Activated naive CD4-positive, alpha-beta T cell treated with anti-CD3 and anti-CD28 coated beads, Interleukin-2, amount 50 U/mL, for 72 hours (primary cell): ENCODE results near the gene PDE4D. TPM values are rescaled to one million over a fixed set of nuclear protein-coding genes. Genes with fewer than 3 reads are reported as not detected.

ENCODE experiments used
- ATAC-seq, 2 donors: fragments of 150-1000 bp; cut with Tn5 transposase; 2 replicates each; pipeline ENCODE4 v1.10.0; 2021; ENCODE audit warnings: mild to moderate bottlenecking in 2 of 2, moderate library complexity in 2 of 2
- DNase-seq, 2 donors: peaks; one replicate each; pipeline ENCODE4 v3.0.0; 2021 to 2022; ENCODE audit warnings: low spot score in 2 of 2
- H3K27ac Mint-ChIP-seq, 2 donors: one replicate each; pipeline ENCODE4 v1.8.0; 2022; ENCODE audit warnings: mild to moderate bottlenecking in 2 of 2, mixed read lengths in 2 of 2
- H3K36me3 Mint-ChIP-seq, 2 donors: one replicate each; pipeline ENCODE4 v1.8.0; 2022; ENCODE audit warnings: mixed read lengths in 2 of 2
- H3K9me3 Mint-ChIP-seq, 2 donors: one replicate each; pipeline ENCODE4 v1.8.0; 2022; ENCODE audit warnings: mixed read lengths in 2 of 2
- total RNA-seq, 2 donors: library from RNA; stranded (reverse); gene quantifications; one replicate each; pipeline ENCODE4 v1.2.3, GENCODE V29; 2022

Gene PDE4D
- total RNA-seq, 2 donors from 2014 or later = 31.1 to 86.7 TPM

DNA sequence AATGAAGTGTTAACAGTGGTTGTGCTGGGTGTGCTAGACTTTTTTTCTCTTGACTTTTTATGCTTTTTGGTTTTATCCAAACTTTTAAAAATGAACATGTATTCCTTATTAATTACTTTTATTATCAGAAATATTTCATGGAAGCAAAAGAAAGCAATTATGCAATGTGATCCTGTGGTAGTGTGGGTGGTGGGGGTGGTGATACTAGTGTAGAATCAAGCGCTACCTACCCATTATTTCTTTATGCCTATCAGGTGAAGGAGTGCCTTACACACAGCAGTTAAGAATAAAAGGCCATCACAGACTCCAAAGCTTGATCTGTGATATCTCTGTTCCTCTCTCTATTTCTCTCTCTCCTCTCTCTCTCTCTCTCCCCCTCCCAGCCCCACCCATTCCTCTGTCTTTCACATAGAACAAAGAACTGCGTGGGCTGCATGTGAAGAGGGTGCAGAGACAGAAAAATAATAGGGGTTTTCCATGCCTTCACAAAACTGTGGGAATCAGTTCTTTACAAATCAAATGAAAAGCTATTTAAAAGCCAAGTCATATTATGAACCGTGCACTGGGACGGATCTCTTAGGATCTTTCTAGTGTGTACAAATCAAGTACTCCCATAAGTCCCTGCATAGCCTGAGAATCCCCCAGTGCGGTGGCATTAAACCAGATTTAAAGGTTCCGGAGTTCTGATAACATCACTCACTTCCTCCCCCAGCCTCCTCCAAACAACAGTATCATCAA, 959.5 kb downstream of the PDE4D start:
- peaks cover 0 to 6% of the 10 kb centered on the region in 2 donors for H3K36me3 Mint-ChIP-seq
- ATAC-seq (peak; percentile 82 to 88), DNase-seq (peak in 1 of 2 donors; percentile 41)
- peaks cover 5 to 22% of the 10 kb centered on the region in 2 donors for H3K9me3 Mint-ChIP-seq
- peak overlapping the region; percentile 15 to 26 for H3K27ac Mint-ChIP-seq

DNA sequence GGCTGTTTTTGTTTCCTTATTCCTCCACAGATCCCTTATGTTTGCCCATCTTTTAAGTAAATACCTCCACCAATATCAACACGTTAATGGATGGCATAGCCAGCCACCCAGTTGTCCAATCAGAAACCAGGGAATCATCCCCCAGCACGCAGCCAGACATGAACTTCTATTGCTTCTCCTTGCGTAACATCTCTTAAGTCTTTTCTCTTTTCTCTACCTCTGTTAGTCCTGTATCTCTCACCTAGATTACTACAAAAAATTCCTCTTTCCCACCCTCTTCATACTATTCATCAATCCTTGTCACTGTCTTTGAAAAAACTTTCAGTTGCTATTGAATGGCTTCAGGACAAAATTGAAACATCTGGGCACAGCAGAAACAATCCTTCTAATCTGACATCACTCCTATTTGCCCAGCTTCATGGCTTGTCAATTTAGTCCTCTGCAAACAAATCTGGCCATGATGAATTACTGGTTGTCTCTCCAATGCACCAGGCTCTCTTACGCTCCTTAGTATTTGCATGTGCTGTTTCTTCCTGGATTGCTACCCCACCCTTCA, 961.4 kb downstream of the PDE4D start:
- Mint-ChIP-seq H3K36me3 (peaks cover 0 to 6% of the 10 kb centered on the region in 2 donors), H3K27ac (peak overlapping the region in 1 of 2 donors; percentile 20), H3K9me3 (peaks cover 5 to 16% of the 10 kb centered on the region in 2 donors)
- DNase-seq (no peak), ATAC-seq (no peak)

DNA sequence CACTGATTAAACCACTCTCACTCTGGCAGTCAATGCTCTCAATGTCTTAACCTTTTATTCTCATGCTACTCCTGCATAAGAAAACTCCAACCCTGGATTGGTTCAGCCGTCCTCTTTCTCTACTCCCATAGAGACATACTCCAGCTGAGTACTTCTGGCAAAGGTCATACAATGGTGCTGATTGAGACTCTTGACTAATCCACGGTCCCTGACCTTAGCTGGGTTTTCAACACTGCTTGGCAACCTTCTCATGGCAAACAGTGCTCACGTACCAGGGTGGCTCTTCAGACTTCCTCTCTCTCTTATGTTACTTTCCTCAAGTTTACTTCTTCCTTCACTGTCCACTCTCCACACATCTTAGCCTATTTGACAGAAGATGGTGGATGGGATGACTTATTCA, 963.0 kb downstream of the PDE4D start:
- H3K9me3 Mint-ChIP-seq = peaks cover 5 to 9% of the 10 kb centered on the region in 2 donors
- no peak overlapping the region for H3K27ac Mint-ChIP-seq
- DNase-seq (no peak), ATAC-seq (no peak)
- no peaks in the 10 kb centered on the region for H3K36me3 Mint-ChIP-seq

GRCh38 chr5:58929726-58930125, 963.8 kb downstream of the PDE4D start:
- peaks cover 0 to 9% of the 10 kb centered on the region in 2 donors for H3K9me3 Mint-ChIP-seq
- ATAC-seq (no peak), DNase-seq (no peak)
- no peak overlapping the region for H3K27ac Mint-ChIP-seq
- H3K36me3 Mint-ChIP-seq = no peaks in the 10 kb centered on the region

DNA sequence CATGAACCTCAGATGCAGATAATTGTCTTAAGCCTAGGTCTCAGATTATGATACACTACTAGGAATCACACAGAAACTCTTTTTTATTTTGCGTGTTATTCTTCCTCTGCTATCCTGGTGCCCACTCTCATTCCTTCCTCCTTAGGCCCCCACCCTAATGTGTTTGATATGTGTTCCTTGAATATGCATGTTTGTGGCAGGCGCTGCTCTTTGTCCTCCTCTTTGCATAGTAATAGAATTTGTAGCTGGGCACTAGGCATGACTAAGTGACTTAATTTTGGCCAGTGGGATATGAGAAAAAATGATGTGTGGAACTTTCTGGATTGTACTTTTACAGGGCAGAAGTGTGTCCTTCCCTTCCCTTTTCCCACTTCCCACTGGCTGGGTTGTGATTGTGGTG, 965.6 kb downstream of the PDE4D start:
- Mint-ChIP-seq H3K27ac (peak overlapping the region in 1 of 2 donors; percentile 12), H3K36me3 (no peaks in the 10 kb centered on the region), H3K9me3 (peaks cover 0 to 9% of the 10 kb centered on the region in 2 donors)
- ATAC-seq (no peak), DNase-seq (no peak)

DNA sequence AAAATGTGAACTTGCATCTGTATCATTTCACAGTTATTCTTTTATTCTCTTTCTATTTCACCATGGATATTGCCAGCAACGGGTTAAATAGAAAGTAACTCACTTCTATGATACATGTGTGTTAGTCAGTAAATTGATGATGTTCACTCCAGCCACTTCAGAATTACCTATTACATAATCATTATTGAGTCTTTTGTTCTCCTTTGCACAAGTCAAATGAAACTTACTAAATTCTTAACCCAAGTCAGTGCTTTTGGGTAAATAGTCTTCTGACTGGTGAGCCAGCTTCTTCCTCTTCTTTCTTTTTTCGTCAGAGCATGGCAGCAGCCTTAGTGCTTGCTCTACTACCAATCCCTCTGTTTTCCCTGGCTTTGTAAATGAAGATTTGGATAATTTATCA, 966.3 kb downstream of the PDE4D start:
- peak overlapping the region in 1 of 2 donors; percentile 12 for H3K27ac Mint-ChIP-seq
- DNase-seq (no peak), ATAC-seq (peak; percentile 13 to 71)
- peaks cover 0 to 5% of the 10 kb centered on the region in 2 donors for H3K36me3 Mint-ChIP-seq
- H3K9me3 Mint-ChIP-seq = peaks cover 0 to 4% of the 10 kb centered on the region in 2 donors

DNA sequence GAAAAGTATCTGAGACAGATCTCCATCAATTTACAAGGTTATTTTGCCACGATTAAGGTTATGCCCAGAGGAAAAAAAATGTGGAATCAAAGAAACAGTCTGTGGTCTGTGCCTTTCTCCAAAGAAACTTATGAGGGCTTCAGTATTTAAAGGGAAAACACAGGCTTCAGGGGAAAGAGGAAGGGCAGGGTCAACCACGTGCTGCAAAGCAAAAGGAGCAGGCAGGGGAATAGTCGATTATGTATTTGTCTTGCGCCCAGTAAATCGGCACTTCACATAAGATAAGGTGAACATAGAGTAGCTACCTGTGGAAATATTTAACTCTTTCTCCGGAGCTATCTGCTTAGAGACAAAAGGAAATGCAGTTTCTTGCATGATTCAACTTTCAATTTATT, 967.0 kb downstream of the PDE4D start:
- no peak for ATAC-seq
- H3K27ac Mint-ChIP-seq = peak overlapping the region; percentile 48 to 69
- H3K36me3 Mint-ChIP-seq = peaks cover 0 to 6% of the 10 kb centered on the region in 2 donors
- no peaks in the 10 kb centered on the region for H3K9me3 Mint-ChIP-seq
- no peak for DNase-seq

GRCh38 chr5:58925627-58926540, 967.6 kb downstream of the PDE4D start:
- peaks cover 0 to 6% of the 10 kb centered on the region in 2 donors for H3K36me3 Mint-ChIP-seq
- no peaks in the 10 kb centered on the region for H3K9me3 Mint-ChIP-seq
- DNase-seq (peak in 1 of 2 donors; percentile 11), ATAC-seq (peak; percentile 66 to 72)
- peak overlapping the region; percentile 48 to 96 for H3K27ac Mint-ChIP-seq

DNA sequence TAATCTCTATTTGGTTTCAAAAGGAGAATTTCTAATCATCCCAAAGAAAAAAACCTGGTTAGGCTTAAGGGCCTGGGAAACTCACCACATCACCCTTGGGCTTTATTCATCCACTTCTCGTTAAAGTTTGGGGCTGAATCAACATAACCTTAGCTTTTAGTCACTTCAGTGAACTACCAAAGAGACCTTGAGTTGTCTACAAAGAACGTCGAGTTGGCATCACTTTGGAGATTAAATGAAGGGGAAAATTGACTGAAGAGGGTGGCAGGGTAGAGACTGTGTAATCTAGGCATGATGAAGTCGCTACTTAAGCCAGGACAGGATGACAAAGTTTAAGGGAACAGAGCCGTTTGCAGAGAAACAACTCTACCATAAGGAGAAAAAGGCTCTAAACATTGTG, 969.2 kb downstream of the PDE4D start:
- ATAC-seq (no peak), DNase-seq (no peak)
- no peaks in the 10 kb centered on the region for H3K9me3 Mint-ChIP-seq
- H3K27ac Mint-ChIP-seq = no peak overlapping the region
- H3K36me3 Mint-ChIP-seq = peaks cover 0 to 6% of the 10 kb centered on the region in 2 donors

DNA sequence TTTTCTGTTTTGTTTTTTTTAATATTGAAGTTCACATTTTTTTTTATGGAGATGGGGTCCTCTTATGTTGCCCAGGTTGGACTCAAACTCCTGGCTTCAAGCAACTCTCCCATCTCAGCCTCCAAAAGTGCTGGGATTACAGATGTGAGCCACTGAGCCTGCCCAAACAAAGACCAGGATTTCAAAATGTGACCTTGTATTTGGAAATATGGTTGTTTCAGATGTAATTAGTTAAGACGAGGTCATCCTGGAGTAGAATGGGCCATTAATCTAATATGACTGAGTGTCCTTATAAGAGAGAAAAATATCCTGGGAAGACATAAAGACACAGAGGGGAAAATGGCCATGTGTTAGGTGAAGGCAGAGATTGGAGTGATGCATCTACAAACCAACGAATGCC, 970.2 kb downstream of the PDE4D start:
- H3K9me3 Mint-ChIP-seq = no peaks in the 10 kb centered on the region
- DNase-seq (no peak), ATAC-seq (no peak)
- H3K27ac Mint-ChIP-seq = no peak overlapping the region
- H3K36me3 Mint-ChIP-seq = peaks cover 0 to 6% of the 10 kb centered on the region in 2 donors

DNA sequence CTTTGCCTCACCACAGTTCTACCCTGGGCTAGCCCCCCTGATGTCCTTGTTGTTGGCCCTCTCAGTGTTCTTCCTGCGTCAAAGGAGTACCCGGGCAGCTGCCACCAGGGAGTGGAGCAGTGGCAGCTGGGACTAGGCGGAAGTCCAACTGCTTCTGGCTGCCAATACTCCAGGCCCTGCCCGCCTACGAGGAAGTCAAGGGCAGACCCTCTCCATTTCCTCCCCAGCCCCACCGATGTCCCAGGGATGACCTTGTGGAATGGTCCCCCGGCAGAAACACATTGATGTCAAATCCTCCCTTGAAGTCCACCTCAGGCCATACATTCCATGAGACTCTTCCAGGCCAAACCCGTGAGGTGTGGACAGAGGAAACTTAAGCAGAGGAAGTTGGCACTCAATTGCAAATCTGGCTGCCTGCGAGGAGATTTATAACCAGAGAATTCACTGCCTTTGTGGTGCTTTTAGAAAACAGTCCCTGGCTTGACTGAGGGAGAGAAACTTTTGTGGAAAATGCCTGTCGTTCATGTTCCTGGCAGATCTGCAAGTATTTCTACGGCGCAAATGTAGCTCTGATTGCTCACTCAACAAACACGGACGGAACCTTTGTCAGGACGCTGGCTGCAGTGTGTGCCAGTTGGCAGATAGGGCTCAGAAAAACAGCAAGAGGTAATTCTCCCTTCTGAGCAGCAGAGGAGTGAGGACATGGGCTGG, 970.9 kb downstream of the PDE4D start:
- no peak for ATAC-seq
- no peaks in the 10 kb centered on the region for H3K9me3 Mint-ChIP-seq
- peaks cover 0 to 6% of the 10 kb centered on the region in 2 donors for H3K36me3 Mint-ChIP-seq
- H3K27ac Mint-ChIP-seq = no peak overlapping the region
- no peak for DNase-seq

DNA sequence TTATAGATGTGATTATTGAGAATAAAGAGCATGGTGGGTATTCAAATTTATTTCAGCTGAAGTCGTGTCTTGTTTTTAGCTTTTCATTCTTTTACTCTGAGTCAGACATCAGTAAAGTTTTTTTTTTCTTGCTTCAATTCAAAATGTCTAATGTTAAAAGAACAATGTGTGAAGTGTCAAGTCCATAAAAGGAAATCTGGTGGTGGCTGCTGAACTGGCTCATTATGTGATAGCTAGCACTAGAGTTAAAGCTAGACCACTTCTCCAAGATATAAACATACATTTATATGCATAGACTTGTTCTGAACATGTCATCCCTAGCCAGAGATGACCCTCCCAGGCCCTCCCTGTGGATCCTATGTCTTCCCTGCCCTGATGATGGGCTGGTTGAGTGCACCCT, 972.4 kb downstream of the PDE4D start:
- H3K27ac Mint-ChIP-seq = no peak overlapping the region
- no peaks in the 10 kb centered on the region for H3K9me3 Mint-ChIP-seq
- peak in 1 of 2 donors; percentile 36 for ATAC-seq
- DNase-seq = no peak
- H3K36me3 Mint-ChIP-seq = peaks cover 0 to 6% of the 10 kb centered on the region in 2 donors

GRCh38 chr5:58919833-58920232, 973.7 kb downstream of the PDE4D start:
- Mint-ChIP-seq H3K9me3 (no peaks in the 10 kb centered on the region), H3K36me3 (peaks cover 0 to 6% of the 10 kb centered on the region in 2 donors), H3K27ac (no peak overlapping the region)
- no peak for ATAC-seq
- DNase-seq = no peak
